Heart left ventricle (tissue), 13 donors: ENCODE results near the gene ARL13B.

Experiments used
- POLR2A ChIP-seq, 2 donors: fragments of 450-650 bp; IDR thresholded peaks; one replicate each; pipeline ENCODE4 v1.6.1; 2017; ENCODE audit warnings: antibody characterized with exemption in 2 of 2, mild to moderate bottlenecking in 2 of 2, moderate library complexity in 2 of 2
- TF ChIP-seq, protein P1 (sequence below), 12 donors: fragments of 200-600 bp; sonication (generic) in 4 of 12; IDR thresholded peaks; one replicate each; pipeline versions ENCODE4 v1.5.0 to v1.8.0; 2018 to 2022; ENCODE audit warnings: antibody characterized with exemption in 12 of 12, mild to moderate bottlenecking in 5 of 12
- donor health status: ischemic (EF 13 %, LVEDD 7.1; RV severe dilation, severe dysfunction).
- donor health status: DM: no; HTN: yes; CAD: no.
- donor health status: DM: no; HTN: no; CAD: no.
- donor health status: ischemic (EF 25% LVEDD 6.9; RV normal size, moderate dysfunction).
- donor health status: ischemic (EF 25% LVEDD 5.7; RV mildly dilated, moderate dysfunction).
- donor health status: ischemic (EF 35%, LVEDD 5.7; RV mildly dilated, moderate dysfunction).
- donor health status: nonischemic (EF 11% LVEDD 7.7; RV severe dilation, severe dysfunction).
- donor health status: DM: yes; HTN: yes; CAD: no.
- donor health status: PGD.
- donor health status: ischemic (EF 29% LVEDD 5.4; RV normal size, mild dysfunction).
- donor health status: nonischemic (EF 23%, LVEDD 6.1; RV moderate dilation, normal function).

DNA sequence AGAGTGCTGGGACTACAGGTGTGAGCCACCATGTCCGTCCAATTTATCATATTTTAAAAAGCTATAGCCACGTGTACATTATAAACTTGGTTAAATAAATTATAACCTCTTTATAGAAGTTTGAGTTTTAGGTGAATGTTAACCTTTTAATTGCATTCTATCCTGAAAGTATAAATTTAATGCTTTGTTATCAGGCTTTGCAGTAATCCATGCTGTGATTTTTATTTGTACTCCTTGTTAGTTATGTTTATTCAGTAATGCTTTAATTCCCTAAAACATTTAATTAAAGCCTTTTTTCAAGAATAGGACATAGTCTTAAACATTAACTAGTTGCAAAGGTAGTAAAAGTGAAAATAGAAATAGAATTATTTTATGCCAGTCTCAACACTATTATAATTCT is 11.7 kb downstream of the ARL13B start:
- TF ChIP-seq, protein P1, sequence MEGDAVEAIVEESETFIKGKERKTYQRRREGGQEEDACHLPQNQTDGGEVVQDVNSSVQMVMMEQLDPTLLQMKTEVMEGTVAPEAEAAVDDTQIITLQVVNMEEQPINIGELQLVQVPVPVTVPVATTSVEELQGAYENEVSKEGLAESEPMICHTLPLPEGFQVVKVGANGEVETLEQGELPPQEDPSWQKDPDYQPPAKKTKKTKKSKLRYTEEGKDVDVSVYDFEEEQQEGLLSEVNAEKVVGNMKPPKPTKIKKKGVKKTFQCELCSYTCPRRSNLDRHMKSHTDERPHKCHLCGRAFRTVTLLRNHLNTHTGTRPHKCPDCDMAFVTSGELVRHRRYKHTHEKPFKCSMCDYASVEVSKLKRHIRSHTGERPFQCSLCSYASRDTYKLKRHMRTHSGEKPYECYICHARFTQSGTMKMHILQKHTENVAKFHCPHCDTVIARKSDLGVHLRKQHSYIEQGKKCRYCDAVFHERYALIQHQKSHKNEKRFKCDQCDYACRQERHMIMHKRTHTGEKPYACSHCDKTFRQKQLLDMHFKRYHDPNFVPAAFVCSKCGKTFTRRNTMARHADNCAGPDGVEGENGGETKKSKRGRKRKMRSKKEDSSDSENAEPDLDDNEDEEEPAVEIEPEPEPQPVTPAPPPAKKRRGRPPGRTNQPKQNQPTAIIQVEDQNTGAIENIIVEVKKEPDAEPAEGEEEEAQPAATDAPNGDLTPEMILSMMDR (IDR thresholded peaks at IDR 0.05), result no peak
- TF ChIP-seq POLR2A (IDR thresholded peaks at IDR 0.05), result no peak
